Heart left ventricle (tissue), 16 donors: ENCODE data around the gene FZD2. TPM values are rescaled to one million over a fixed set of nuclear protein-coding genes. Genes with fewer than 3 reads are reported as not detected.

Source experiments
- ATAC-seq, 4 donors: fragments of 200-7000 bp; cut with Tn5 transposase; one replicate each; pipeline ENCODE4 v1.9.1; 2020 to 2022; ENCODE audit warnings: moderate library complexity in 4 of 4, mild to moderate bottlenecking in 3 of 4, moderate number of reproducible peaks in 1 of 4
- DNase-seq, 5 donors: peaks; one replicate each; pipeline ENCODE4 v3.0.0-alpha.2; 2020
- H3K27ac ChIP-seq, 12 donors: fragments of 200-600 bp; sonication (generic) in 4 of 12; one replicate each; pipeline versions ENCODE4 v1.5.0 to v1.8.0; 2016 to 2022; ENCODE audit warnings: mild to moderate bottlenecking in 2 of 12
- H3K27me3 ChIP-seq, 9 donors: fragments of 200-600 bp; sonication (generic) in 2 of 9; one replicate each; pipeline versions ENCODE4 v1.5.1 to v1.8.0; 2016 to 2022; ENCODE audit warnings: mild to moderate bottlenecking in 3 of 9
- H3K36me3 ChIP-seq, 9 donors: fragments of 200-600 bp; sonication (generic) in 2 of 9; one replicate each; pipeline versions ENCODE4 v1.5.0 to v1.8.0; 2018 to 2022; ENCODE audit warnings: mild to moderate bottlenecking in 2 of 9
- H3K4me1 ChIP-seq, 12 donors: fragments of 200-600 bp; sonication (generic) in 4 of 12; one replicate each; pipeline versions ENCODE4 v1.5.0 to v1.8.0; 2016 to 2022; ENCODE audit warnings: mild to moderate bottlenecking in 3 of 12
- H3K4me3 ChIP-seq, 12 donors: fragments of 200-600 bp; sonication (generic) in 4 of 12; one replicate each; pipeline versions ENCODE4 v1.5.0 to v1.8.0; 2017 to 2022; ENCODE audit warnings: mild to moderate bottlenecking in 9 of 12, moderate library complexity in 4 of 12
- H3K9me3 ChIP-seq, 12 donors: fragments of 200-600 bp; sonication (generic) in 4 of 12; one replicate each; pipeline versions ENCODE4 v1.5.0 to v1.8.0; 2016 to 2022; ENCODE audit warnings: mild to moderate bottlenecking in 1 of 12
- CTCF ChIP-seq, 12 donors: fragments of 200-600 bp; sonication (generic) in 4 of 12; IDR thresholded peaks; one replicate each; pipeline versions ENCODE4 v1.5.0 to v1.8.0; 2018 to 2022; ENCODE audit warnings: antibody characterized with exemption in 12 of 12, mild to moderate bottlenecking in 5 of 12
- POLR2A ChIP-seq, 2 donors: fragments of 450-650 bp; IDR thresholded peaks; one replicate each; pipeline ENCODE4 v1.6.1; 2017; ENCODE audit warnings: antibody characterized with exemption in 2 of 2, mild to moderate bottlenecking in 2 of 2, moderate library complexity in 2 of 2
- WGBS, 4 donors: extraction: QIAGEN DNeasy Blood & Tissue Kit in 2 of 4; methylation state at CpG; one replicate each; pipeline versions ENCODE4 v1.1.5 to v1.1.7; 2013 to 2018; 5-methylcytosine and 5-hydroxymethylcytosine counted together
- intact Hi-C, 10 donors: fragments of 100-400 bp; cut with DNase I; formaldehyde crosslinking; loops; one replicate each; pipeline versions ENCODE4 v1.11.1 to v1.14.2; 2022
- polyA plus RNA-seq, 2 donors: library from polyadenylated mRNA; stranded (reverse); fragments of 200-250 nt; gene quantifications; one replicate each; pipeline ENCODE4 v1.2.3, GENCODE V29; 2013
- total RNA-seq, 9 donors: library from RNA; depleted of rRNA in 2 of 9; stranded (reverse); fragments of >200 nt in 2 of 9; fragmentation: NEBNext Ultra II Directional in 3 of 9; extraction: Animal tissue kit (Norgen Biotek cat#: 25700) in 3 of 9; gene quantifications; one replicate each; pipeline versions ENCODE4 v1.1.0 to v1.2.4, GENCODE V29; 2016 to 2023
- donor health status: ischemic (EF 13 %, LVEDD 7.1; RV severe dilation, severe dysfunction).
- donor health status: healthy with polysubstance abuse.
- donor health status: DM: no; HTN: yes; CAD: no.
- donor health status: DM: no; HTN: no; CAD: no.
- donor health status: ischemic (EF 25% LVEDD 6.9; RV normal size, moderate dysfunction).
- donor health status: ischemic (EF 25% LVEDD 5.7; RV mildly dilated, moderate dysfunction).
- donor health status: healthy.
- donor health status: DM: yes; HTN: yes; CAD: no.
- donor health status: ischemic (EF 35%, LVEDD 5.7; RV mildly dilated, moderate dysfunction).
- donor health status: nonischemic (EF 11% LVEDD 7.7; RV severe dilation, severe dysfunction).
- donor health status: DM: yes; HTN: yes; CAD: no.
- donor health status: PGD.
- donor health status: ischemic (EF 29% LVEDD 5.4; RV normal size, mild dysfunction).
- donor health status: nonischemic (EF 23%, LVEDD 6.1; RV moderate dilation, normal function).

Gene FZD2
- total and polyA plus RNA-seq, 11 donors: 1.6 to 8.1 (median 3.9) TPM

GRCh38 chr17:44549686-44550085 lies 7.6 kb upstream of the FZD2 start:
- intact Hi-C loops: no loop called here
- Histone ChIP-seq H3K27me3 (peaks cover 0 to 3% (median 0%) of the 10 kb centered on the region in 9 donors), H3K9me3 (no peaks in the 10 kb centered on the region), H3K4me3 (no peak overlapping the region), H3K4me1 (peaks cover 0 to 37% (median 0%) of the 10 kb centered on the region in 12 donors), H3K36me3 (no peaks in the 10 kb centered on the region), H3K27ac (no peak overlapping the region)
- no peak for TF ChIP-seq CTCF (IDR thresholded peaks at IDR 0.05)
- TF ChIP-seq POLR2A (IDR thresholded peaks at IDR 0.05): no peak
- ATAC-seq (peak in 1 of 4 donors; percentile 22), DNase-seq (no peak)
- 44 to 48% (median 46%) methylated on average over 6 of the region's 6 CpGs for WGBS, 4 donors

GRCh38 chr17:44552361-44552760 lies 4.9 kb upstream of the FZD2 start:
- WGBS, 4 donors: 73 to 78% (median 74%) methylated on average over 9 of the region's 9 CpGs
- no peak overlapping the region for H3K4me3 ChIP-seq
- H3K4me1 ChIP-seq: peaks cover 0 to 30% (median 0%) of the 10 kb centered on the region in 12 donors
- no peaks in the 10 kb centered on the region for H3K9me3 ChIP-seq
- H3K27ac ChIP-seq: no peak overlapping the region
- ATAC-seq (no peak), DNase-seq (no peak)
- no peak for TF ChIP-seq CTCF (IDR thresholded peaks at IDR 0.05)
- no peak for TF ChIP-seq POLR2A (IDR thresholded peaks at IDR 0.05)
- no peaks in the 10 kb centered on the region for H3K36me3 ChIP-seq
- intact Hi-C loops: no loop called here
- no peaks in the 10 kb centered on the region for H3K27me3 ChIP-seq

GRCh38 chr17:44555099-44555498 lies 2.2 kb upstream of the FZD2 start:
- DNase-seq: no peak
- H3K4me3 ChIP-seq: no peak overlapping the region
- H3K9me3 ChIP-seq: no peaks in the 10 kb centered on the region
- no peaks in the 10 kb centered on the region for H3K36me3 ChIP-seq
- no peak for ATAC-seq
- no peak overlapping the region for H3K27ac ChIP-seq
- intact Hi-C loops: loop anchor here in 1 of 10 donors (5.0 kb wide), 1 partner anchor 77 kb away; no protein-coding TSS in a partner anchor
- no peak for TF ChIP-seq CTCF (IDR thresholded peaks at IDR 0.05)
- H3K27me3 ChIP-seq: peaks cover 0 to 13% (median 0%) of the 10 kb centered on the region in 9 donors
- peaks cover 0 to 31% (median 6%) of the 10 kb centered on the region in 12 donors for H3K4me1 ChIP-seq
- WGBS, 4 donors: 43 to 69% (median 46%) methylated on average over 5 of the region's 5 CpGs

- intact Hi-C loops: loop anchor here in 1 of 10 donors (5.0 kb wide), 1 partner anchor 76 kb away; no protein-coding TSS in a partner anchor
- Histone ChIP-seq H3K9me3 (no peaks in the 10 kb centered on the region), H3K27me3 (peaks cover 0 to 13% (median 0%) of the 10 kb centered on the region in 9 donors), H3K4me1 (peaks cover 0 to 30% (median 8%) of the 10 kb centered on the region in 12 donors), H3K4me3 (peak overlapping the region; percentile 41 to 77 (median 64)), H3K27ac (peak overlapping the region in 11 of 12 donors; percentile 23 to 94 (median 75)), H3K36me3 (no peaks in the 10 kb centered on the region)
- TF ChIP-seq POLR2A (IDR thresholded peaks at IDR 0.05): no peak
- ATAC-seq (peak; percentile 44 to 81 (median 66)), DNase-seq (peak in 4 of 5 donors; percentile 32 to 49 (median 44))
- 1 to 2% (median 2%) methylated on average over 28 of the region's 28 CpGs for WGBS, 4 donors
Observed at GRCh38 chr17:44556166-44556831, 985 bp upstream of the FZD2 start.
